SK-N-MC (cell line): ENCODE data around the gene SLFNL1.

Experiments
- EZH2 ChIP-seq: fragments of 200-600 bp; sonication (generic); IDR thresholded peaks from one replicate; pipeline ENCODE4 v1.6.1; 2017; ENCODE audit warnings: antibody characterized with exemption
- POLR2AphosphoS5 ChIP-seq: IDR thresholded peaks from 2 replicates; pipeline ENCODE4 v1.6.1; 2012; ENCODE audit warnings: mild to moderate bottlenecking, low read depth, low read length, borderline replicate concordance

DNA sequence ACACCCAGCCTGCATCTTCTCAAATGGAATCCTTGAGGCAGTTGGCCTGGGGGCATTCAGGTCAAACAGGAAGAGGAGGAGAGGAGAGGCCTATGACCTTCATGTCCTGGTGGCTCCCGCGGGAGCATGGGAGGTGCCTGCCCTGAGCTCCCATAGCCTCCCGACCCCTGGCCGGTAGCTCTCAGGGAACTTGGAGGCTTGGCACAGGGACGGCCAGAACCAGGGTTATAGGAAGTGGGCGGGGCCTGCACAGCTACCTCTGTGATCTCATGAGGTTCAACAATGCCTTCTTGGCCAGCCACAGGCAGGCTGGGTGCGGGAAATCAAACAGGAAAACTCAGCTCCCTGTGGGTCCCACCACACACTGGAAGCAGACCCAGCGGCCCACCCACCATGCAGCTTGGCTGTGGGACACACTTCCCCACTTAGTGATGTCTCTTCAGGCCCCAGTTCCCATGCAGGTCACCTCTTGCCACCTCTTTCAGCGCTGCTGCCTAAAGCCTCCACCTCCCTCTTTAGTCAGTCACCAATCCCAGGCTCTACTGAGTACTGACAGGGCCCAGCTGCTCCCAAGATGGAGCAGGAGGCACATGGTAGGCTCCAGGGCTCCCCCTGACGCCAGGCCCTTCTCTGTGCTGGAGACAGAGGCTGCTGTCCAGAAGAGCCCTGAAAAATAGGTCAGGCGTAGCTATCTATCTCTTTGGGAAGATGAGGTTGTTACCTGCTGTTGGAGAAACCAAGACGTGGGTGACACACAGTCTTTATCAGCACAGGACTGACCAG lies at the start of gene SLFNL1:
- peak; percentile 13 for TF ChIP-seq POLR2AphosphoS5
- TF ChIP-seq EZH2: no peak
